Superior temporal gyrus (tissue), 1 donor: ENCODE measurements around the gene PFDN4.

ENCODE experiments used
- DNase-seq: peaks from one replicate; pipeline ENCODE4 v3.0.0-alpha.2; 2016; ENCODE audit errors: extremely low spot score

PFDN4 gene

GRCh38 chr20:54200487-54201267, 7.2 kb upstream of the PFDN4 start:
- no peak for DNase-seq

- DNase-seq, result no peak
These were observed 6.5 kb upstream of the PFDN4 start for GRCh38 chr20:54201268-54201846.

- DNase-seq, result no peak
These were observed 4.6 kb upstream of the PFDN4 start for GRCh38 chr20:54203281-54203680.

GRCh38 chr20:54204063-54204462, 3.8 kb upstream of the PFDN4 start:
- DNase-seq, result no peak

GRCh38 chr20:54204481-54204880, 3.4 kb upstream of the PFDN4 start:
- no peak for DNase-seq

GRCh38 chr20:54205450-54205849, 2.4 kb upstream of the PFDN4 start:
- DNase-seq, result no peak

- DNase-seq, result no peak
These were observed 689 bp upstream of the PFDN4 start for GRCh38 chr20:54207053-54207742.

- peak; percentile 45 for DNase-seq
These were observed 775 bp downstream of the PFDN4 start for GRCh38 chr20:54208548-54209176.

GRCh38 chr20:54209216-54209813, 1.4 kb downstream of the PFDN4 start:
- DNase-seq, result no peak

GRCh38 chr20:54212226-54212625, 4.3 kb downstream of the PFDN4 start:
- DNase-seq, result no peak

- DNase-seq, result no peak
These were observed 5.0 kb downstream of the PFDN4 start for GRCh38 chr20:54212871-54213270.

GRCh38 chr20:54214566-54214965, 6.7 kb downstream of the PFDN4 start:
- no peak for DNase-seq

GRCh38 chr20:54215157-54215789, 7.4 kb downstream of the PFDN4 start:
- DNase-seq, result no peak

- DNase-seq, result no peak
These were observed 9.9 kb downstream of the PFDN4 start for GRCh38 chr20:54217762-54218161.

- DNase-seq, result no peak
These were observed 10.6 kb downstream of the PFDN4 start for GRCh38 chr20:54218470-54218869.

- DNase-seq, result peak; percentile 80
These were observed 12.0 kb downstream of the PFDN4 start for GRCh38 chr20:54219751-54220426.

GRCh38 chr20:54220722-54221121, 12.8 kb downstream of the PFDN4 start:
- DNase-seq, result no peak

GRCh38 chr20:54221353-54221752, 13.5 kb downstream of the PFDN4 start:
- no peak for DNase-seq

- no peak for DNase-seq
These were observed 14.4 kb downstream of the PFDN4 start for GRCh38 chr20:54221996-54222890.

GRCh38 chr20:54223285-54223684, 15.4 kb downstream of the PFDN4 start:
- no peak for DNase-seq
